ENCODE measurements around the gene TTC29.

TTC29 gene

DNA sequence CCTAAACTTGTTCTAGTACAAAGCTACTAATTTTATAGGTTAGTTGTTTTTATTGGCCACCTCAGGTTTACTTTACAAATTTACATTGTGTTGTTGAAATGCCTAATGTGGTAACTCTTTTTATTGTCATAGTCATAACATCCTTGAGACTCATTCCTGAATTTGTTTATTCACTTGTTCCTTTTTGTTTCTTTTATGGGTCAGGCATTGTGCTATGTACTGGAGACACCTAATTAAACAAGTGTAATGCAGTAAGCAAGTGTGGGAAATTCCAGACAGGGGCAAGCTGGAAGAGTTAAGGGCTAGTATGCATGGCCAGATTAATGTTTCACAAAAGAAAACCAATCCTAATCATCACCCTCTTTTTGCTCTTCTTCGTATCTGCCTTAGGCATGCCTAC lies 30.5 kb upstream of the TTC29 start:
- no peak overlapping the region for H2AFZ ChIP-seq (ENCODE audit: low read length)
- no peak overlapping the region for H3K27ac ChIP-seq (ENCODE audit: low read depth, low read length, poor library complexity, severe bottlenecking)
- H3K4me3 ChIP-seq (ENCODE audit: low read depth, low read length, poor library complexity, severe bottlenecking), result no peak overlapping the region
- H3K4me1 ChIP-seq (ENCODE audit: insufficient read depth, low read length, severe bottlenecking), result no peaks in the 10 kb centered on the region
- no peaks in the 10 kb centered on the region for H3K36me3 ChIP-seq (ENCODE audit: insufficient read depth, low read length)
- H3K79me2 ChIP-seq (ENCODE audit: insufficient read depth, low read length), result no peaks in the 10 kb centered on the region
- no peaks in the 10 kb centered on the region for H3K9me3 ChIP-seq (ENCODE audit: low read length)
- H3K4me2 ChIP-seq (ENCODE audit: low read length), result no peak overlapping the region
- no peaks in the 10 kb centered on the region for H4K20me1 ChIP-seq (ENCODE audit: insufficient read depth, low read length)
- no peaks in the 10 kb centered on the region for H3F3A ChIP-seq (ENCODE audit: insufficient read depth, low read length)
- H3K9me2 ChIP-seq (ENCODE audit: low read depth, low read length), result no peaks in the 10 kb centered on the region
- H3K27me3 ChIP-seq (ENCODE audit: insufficient read depth, low read length), result no peaks in the 10 kb centered on the region
- no peak overlapping the region for H3K9ac ChIP-seq (ENCODE audit: low read length)
- TF ChIP-seq EZH2 (IDR thresholded peaks at IDR 0.05; ENCODE audit: borderline replicate concordance, low read length), result no peak
- TF ChIP-seq, protein P1, sequence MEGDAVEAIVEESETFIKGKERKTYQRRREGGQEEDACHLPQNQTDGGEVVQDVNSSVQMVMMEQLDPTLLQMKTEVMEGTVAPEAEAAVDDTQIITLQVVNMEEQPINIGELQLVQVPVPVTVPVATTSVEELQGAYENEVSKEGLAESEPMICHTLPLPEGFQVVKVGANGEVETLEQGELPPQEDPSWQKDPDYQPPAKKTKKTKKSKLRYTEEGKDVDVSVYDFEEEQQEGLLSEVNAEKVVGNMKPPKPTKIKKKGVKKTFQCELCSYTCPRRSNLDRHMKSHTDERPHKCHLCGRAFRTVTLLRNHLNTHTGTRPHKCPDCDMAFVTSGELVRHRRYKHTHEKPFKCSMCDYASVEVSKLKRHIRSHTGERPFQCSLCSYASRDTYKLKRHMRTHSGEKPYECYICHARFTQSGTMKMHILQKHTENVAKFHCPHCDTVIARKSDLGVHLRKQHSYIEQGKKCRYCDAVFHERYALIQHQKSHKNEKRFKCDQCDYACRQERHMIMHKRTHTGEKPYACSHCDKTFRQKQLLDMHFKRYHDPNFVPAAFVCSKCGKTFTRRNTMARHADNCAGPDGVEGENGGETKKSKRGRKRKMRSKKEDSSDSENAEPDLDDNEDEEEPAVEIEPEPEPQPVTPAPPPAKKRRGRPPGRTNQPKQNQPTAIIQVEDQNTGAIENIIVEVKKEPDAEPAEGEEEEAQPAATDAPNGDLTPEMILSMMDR (IDR thresholded peaks at IDR 0.05; ENCODE audit: low read length), result no peak

- Histone ChIP-seq H3K4me2 (ENCODE audit: low read length) (no peak overlapping the region), H3K9me3 (ENCODE audit: low read length) (no peaks in the 10 kb centered on the region), H3K27ac (ENCODE audit: low read depth, low read length, poor library complexity, severe bottlenecking) (no peak overlapping the region), H3K79me2 (ENCODE audit: insufficient read depth, low read length) (no peaks in the 10 kb centered on the region), H3K9ac (ENCODE audit: low read length) (no peak overlapping the region), H4K20me1 (ENCODE audit: insufficient read depth, low read length) (no peaks in the 10 kb centered on the region), H3K9me2 (ENCODE audit: low read depth, low read length) (no peaks in the 10 kb centered on the region), H3K4me3 (ENCODE audit: low read depth, low read length, poor library complexity, severe bottlenecking) (no peak overlapping the region), H2AFZ (ENCODE audit: low read length) (no peak overlapping the region), H3K27me3 (ENCODE audit: insufficient read depth, low read length) (no peaks in the 10 kb centered on the region), H3K36me3 (ENCODE audit: insufficient read depth, low read length) (no peaks in the 10 kb centered on the region), H3F3A (ENCODE audit: insufficient read depth, low read length) (no peaks in the 10 kb centered on the region), H3K4me1 (ENCODE audit: insufficient read depth, low read length, severe bottlenecking) (no peaks in the 10 kb centered on the region)
- no peak for TF ChIP-seq EZH2 (IDR thresholded peaks at IDR 0.05; ENCODE audit: borderline replicate concordance, low read length)
- TF ChIP-seq, protein P1 (IDR thresholded peaks at IDR 0.05; ENCODE audit: low read length), result no peak
Observed at GRCh38 chr4:146975527-146975926, 29.9 kb upstream of the TTC29 start.

GRCh38 chr4:146975036-146975435 lies 29.4 kb upstream of the TTC29 start:
- no peak overlapping the region for H3K4me2 ChIP-seq (ENCODE audit: low read length)
- H3F3A ChIP-seq (ENCODE audit: insufficient read depth, low read length), result no peaks in the 10 kb centered on the region
- H3K4me3 ChIP-seq (ENCODE audit: low read depth, low read length, poor library complexity, severe bottlenecking), result no peak overlapping the region
- H2AFZ ChIP-seq (ENCODE audit: low read length), result no peak overlapping the region
- no peaks in the 10 kb centered on the region for H3K36me3 ChIP-seq (ENCODE audit: insufficient read depth, low read length)
- H3K9me2 ChIP-seq (ENCODE audit: low read depth, low read length), result no peaks in the 10 kb centered on the region
- no peak overlapping the region for H3K27ac ChIP-seq (ENCODE audit: low read depth, low read length, poor library complexity, severe bottlenecking)
- no peaks in the 10 kb centered on the region for H3K27me3 ChIP-seq (ENCODE audit: insufficient read depth, low read length)
- H3K9ac ChIP-seq (ENCODE audit: low read length), result no peak overlapping the region
- H3K79me2 ChIP-seq (ENCODE audit: insufficient read depth, low read length), result no peaks in the 10 kb centered on the region
- no peaks in the 10 kb centered on the region for H4K20me1 ChIP-seq (ENCODE audit: insufficient read depth, low read length)
- no peaks in the 10 kb centered on the region for H3K4me1 ChIP-seq (ENCODE audit: insufficient read depth, low read length, severe bottlenecking)
- H3K9me3 ChIP-seq (ENCODE audit: low read length), result no peaks in the 10 kb centered on the region
- TF ChIP-seq, protein P1 (IDR thresholded peaks at IDR 0.05; ENCODE audit: low read length), result no peak
- no peak for TF ChIP-seq EZH2 (IDR thresholded peaks at IDR 0.05; ENCODE audit: borderline replicate concordance, low read length)
